GM18505 (cell line): Measurements from ENCODE around the gene SRP9.
A peak's percentile ranks its signal among the peaks of the same experiment; 100 is the strongest.

Experiments used
- ATAC-seq: cut with Tn5 transposase; IDR thresholded peaks from one replicate; pipeline ENCODE4 v1.9.1; 2021; ENCODE audit not compliant: unreplicated experiment
- POLR2A ChIP-seq: IDR thresholded peaks from 4 replicates; pipeline ENCODE4 v1.6.1; 2011; ENCODE audit warnings: borderline replicate concordance; ENCODE audit not compliant: insufficient read depth, insufficient read length; ENCODE audit errors: extremely low read depth

Gene SRP9

GRCh38 chr1:225777583-225778336 lies at the start of gene SRP9:
Gene SRP9, plus strand, starts transcription at chr1:225777826. Its CDS starts 115 bp downstream, at chr1:225777941.
- peak; percentile 99 for ATAC-seq
- TF ChIP-seq POLR2A: peak; percentile 80

GRCh38 chr1:225731491-225731890 lies 46.1 kb upstream of the SRP9 start:
- TF ChIP-seq POLR2A: no peak
- no peak for ATAC-seq

- no peak for ATAC-seq
- TF ChIP-seq POLR2A: no peak
Observed at GRCh38 chr1:225733254-225733653, 44.4 kb upstream of the SRP9 start.

GRCh38 chr1:225735252-225736149 lies 42.1 kb upstream of the SRP9 start:
- no peak for ATAC-seq

GRCh38 chr1:225736437-225737098 lies 41.1 kb upstream of the SRP9 start:
- ATAC-seq: no peak

More at GRCh38 chr1:225735252-225736149, 42.1 kb upstream of the SRP9 start:
- TF ChIP-seq POLR2A: no peak

GRCh38 chr1:225737161-225737560 lies 40.5 kb upstream of the SRP9 start:
- no peak for ATAC-seq
- TF ChIP-seq POLR2A: no peak

More at GRCh38 chr1:225736437-225737098, 41.1 kb upstream of the SRP9 start:
- TF ChIP-seq POLR2A: no peak

GRCh38 chr1:225737866-225738265 lies 39.8 kb upstream of the SRP9 start:
- TF ChIP-seq POLR2A: no peak
- ATAC-seq: no peak

- TF ChIP-seq POLR2A: no peak
- no peak for ATAC-seq
Observed at GRCh38 chr1:225738763-225739162, 38.9 kb upstream of the SRP9 start.

GRCh38 chr1:225739542-225740107 lies 38.0 kb upstream of the SRP9 start:
- no peak for TF ChIP-seq POLR2A
- ATAC-seq: no peak

- TF ChIP-seq POLR2A: no peak
- ATAC-seq: no peak
Observed at GRCh38 chr1:225744745-225745144, 32.9 kb upstream of the SRP9 start.

GRCh38 chr1:225745273-225745672 lies 32.4 kb upstream of the SRP9 start:
- TF ChIP-seq POLR2A: no peak

GRCh38 chr1:225746361-225747179 lies 31.1 kb upstream of the SRP9 start:
- no peak for ATAC-seq
- no peak for TF ChIP-seq POLR2A

More at GRCh38 chr1:225745273-225745672, 32.4 kb upstream of the SRP9 start:
- no peak for ATAC-seq
